HAP-1 (cell line): ENCODE measurements around the gene TNS3.
A peak's percentile ranks its signal among the peaks of the same experiment; 100 is the strongest.

Experiments used
- DNase-seq, 2 experiments: peaks; one replicate each; pipeline ENCODE4 v3.0.0-alpha.2; 2016 to 2020; ENCODE audit warnings: low spot score in 2 of 2
- H3K27me3 ChIP-seq: fragments of 250-450 bp; sonication (Bioruptor Pico); 2 replicates; pipeline ENCODE4 v1.5.1; 2020; ENCODE audit warnings: low read depth, mild to moderate bottlenecking, moderate library complexity
- H3K36me3 ChIP-seq: fragments of 250-450 bp; sonication (Bioruptor Pico); replicated peaks from 2 replicates; pipeline ENCODE4 v1.5.1; 2020; ENCODE audit warnings: mild to moderate bottlenecking
- H3K4me1 ChIP-seq: fragments of 250-450 bp; sonication (Bioruptor Pico); 2 replicates; pipeline ENCODE4 v1.5.1; 2020; ENCODE audit warnings: mild to moderate bottlenecking
- H3K4me3 ChIP-seq: fragments of 250-450 bp; sonication (Bioruptor Pico); 2 replicates; pipeline ENCODE4 v1.5.1; 2020; ENCODE audit warnings: mild to moderate bottlenecking, moderate library complexity
- H3K9me3 ChIP-seq: fragments of 250-450 bp; sonication (Bioruptor Pico); 2 replicates; pipeline ENCODE4 v1.5.1; 2020; ENCODE audit warnings: mild to moderate bottlenecking, moderate library complexity
- in situ Hi-C: fragments of 300-500 bp; cut with MboI; formaldehyde crosslinking; loops from 3 replicates; pipeline ENCODE4 v1.14.3; 2020; ENCODE audit warnings: low sequenced_read_pairs, inconsistent platforms, mixed read lengths

TNS3 gene

DNA sequence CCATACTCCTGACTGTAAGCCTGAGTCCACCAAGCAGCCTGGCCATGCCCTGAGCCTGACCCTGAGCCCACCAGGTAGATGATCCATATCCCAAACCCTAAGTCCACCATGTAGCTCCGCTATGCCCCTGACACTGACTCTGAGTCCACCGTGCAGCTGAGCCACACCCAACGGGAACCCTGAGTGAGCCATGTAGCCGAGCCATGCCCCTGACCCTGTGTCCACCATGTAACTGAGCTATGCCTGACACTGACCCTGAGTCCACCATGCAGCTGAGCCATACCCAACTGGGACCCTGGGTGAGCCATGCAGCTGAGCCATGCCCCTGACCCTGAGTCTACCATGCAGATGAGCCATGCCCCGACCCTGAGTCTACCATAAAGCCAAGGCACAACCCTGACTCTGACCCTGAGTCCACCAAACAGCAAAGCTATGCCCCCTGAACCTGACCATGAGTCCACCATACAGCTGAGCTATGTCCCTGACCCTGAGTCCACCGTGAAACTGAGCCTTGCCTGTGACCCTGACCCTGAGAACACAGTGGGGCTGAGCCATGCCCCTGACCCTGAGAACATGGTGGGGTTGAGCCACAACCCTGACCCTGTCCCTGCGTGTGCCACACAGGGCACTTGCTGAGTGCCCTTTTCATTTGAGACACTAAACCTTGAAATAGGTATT, 299.8 kb downstream of the TNS3 start:
- Histone ChIP-seq H3K27me3 (no peaks in the 10 kb centered on the region), H3K4me1 (no peaks in the 10 kb centered on the region), H3K4me3 (no peak overlapping the region), H3K36me3 (peaks cover 41% of the 10 kb centered on the region), H3K9me3 (no peaks in the 10 kb centered on the region)
- in situ Hi-C loops = no loop called here
- DNase-seq = no peak

DNA sequence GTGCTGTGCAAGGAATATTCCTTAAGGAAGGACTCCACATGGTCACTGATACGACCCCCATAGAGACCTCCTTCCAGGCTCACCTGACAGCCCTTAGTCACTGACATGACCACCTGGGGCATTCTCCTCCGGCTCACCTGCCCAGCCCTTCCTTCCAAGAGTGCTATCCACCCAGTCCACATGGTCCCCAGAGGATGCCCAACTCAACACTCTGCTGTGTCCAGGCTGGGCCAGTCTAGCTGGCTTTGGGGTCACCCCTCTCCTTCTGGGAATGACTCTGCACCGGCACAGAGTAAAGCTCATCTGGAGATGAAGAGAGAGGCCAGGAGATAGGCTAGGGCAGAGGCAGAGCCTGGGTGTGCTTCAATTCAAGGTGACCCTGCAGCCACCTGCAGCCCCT, 300.8 kb downstream of the TNS3 start:
- Histone ChIP-seq H3K4me1 (no peaks in the 10 kb centered on the region), H3K36me3 (peaks cover 39% of the 10 kb centered on the region), H3K9me3 (no peaks in the 10 kb centered on the region), H3K27me3 (no peaks in the 10 kb centered on the region), H3K4me3 (no peak overlapping the region)
- in situ Hi-C loops = no loop called here
- no peak for DNase-seq

DNA sequence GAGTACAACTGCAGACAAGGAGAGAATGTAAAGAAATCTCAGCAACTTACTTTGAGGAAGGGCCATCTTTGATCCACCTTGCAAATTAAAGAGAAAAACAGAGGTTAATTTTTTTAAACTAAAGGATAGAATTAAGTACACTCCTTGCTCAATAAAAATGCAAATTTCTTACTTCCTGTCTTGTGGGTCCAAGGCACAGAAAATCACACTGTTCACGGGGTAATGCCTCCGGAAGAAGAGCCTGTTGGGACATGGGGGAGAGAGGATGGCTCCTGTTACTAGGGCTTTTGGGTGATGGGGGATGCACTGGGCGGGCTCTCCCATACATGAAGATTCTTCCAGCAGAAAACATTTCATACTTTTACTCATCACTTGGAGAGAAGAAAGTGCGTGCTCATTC, 301.8 kb downstream of the TNS3 start:
- Histone ChIP-seq H3K4me1 (no peaks in the 10 kb centered on the region), H3K4me3 (no peak overlapping the region), H3K27me3 (no peaks in the 10 kb centered on the region), H3K36me3 (peaks cover 32% of the 10 kb centered on the region), H3K9me3 (no peaks in the 10 kb centered on the region)
- DNase-seq = no peak
- in situ Hi-C loops = no loop called here

DNA sequence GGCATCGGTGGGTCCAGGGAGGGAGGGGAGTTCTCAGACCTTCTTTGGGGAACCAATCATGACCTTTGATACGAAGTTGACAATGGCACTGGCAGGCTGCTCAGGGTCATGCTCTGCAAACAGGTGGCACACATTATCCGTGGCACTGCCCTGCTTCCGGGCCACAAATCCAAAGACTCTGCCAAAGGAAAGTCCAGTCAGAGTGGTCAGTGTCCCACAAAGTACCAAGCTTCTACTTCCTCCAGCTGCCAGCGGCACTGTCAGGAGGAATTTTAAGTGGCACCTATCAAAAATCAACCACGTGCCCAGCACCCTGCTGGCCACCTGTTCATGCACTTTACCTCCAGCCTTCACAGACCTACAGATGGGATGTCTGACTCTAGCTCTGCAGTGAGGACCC, 303.9 kb downstream of the TNS3 start:
- no peaks in the 10 kb centered on the region for H3K4me1 ChIP-seq
- H3K36me3 ChIP-seq = peaks cover 14% of the 10 kb centered on the region
- H3K9me3 ChIP-seq = no peaks in the 10 kb centered on the region
- no peak overlapping the region for H3K4me3 ChIP-seq
- H3K27me3 ChIP-seq = no peaks in the 10 kb centered on the region
- in situ Hi-C loops = no loop called here
- no peak for DNase-seq

DNA sequence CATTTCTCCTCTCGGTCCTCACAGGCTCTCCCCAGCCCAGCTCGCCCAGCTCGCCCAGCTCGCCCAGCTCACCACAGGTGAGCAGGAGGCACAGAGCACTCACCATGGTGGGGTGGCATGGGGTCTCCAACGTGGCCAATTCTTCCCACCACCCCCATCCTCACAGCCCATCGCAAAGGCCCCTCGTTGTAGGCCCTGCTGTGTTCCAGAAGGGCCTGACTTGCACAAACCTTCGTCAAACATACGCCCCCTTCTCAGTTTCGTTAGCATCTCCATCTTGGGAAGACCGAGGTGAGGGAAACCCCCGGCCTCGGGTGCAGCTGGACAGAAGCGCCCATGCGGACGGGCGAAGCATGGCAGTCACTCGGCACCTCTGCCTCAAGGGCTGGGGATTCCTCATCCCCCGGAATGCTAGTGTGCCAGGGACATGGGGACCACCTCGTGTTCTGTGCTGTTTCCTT, 304.6 kb downstream of the TNS3 start:
- Histone ChIP-seq H3K9me3 (no peaks in the 10 kb centered on the region), H3K27me3 (no peaks in the 10 kb centered on the region), H3K4me3 (no peak overlapping the region), H3K36me3 (peaks cover 10% of the 10 kb centered on the region), H3K4me1 (no peaks in the 10 kb centered on the region)
- in situ Hi-C loops = no loop called here
- no peak for DNase-seq

DNA sequence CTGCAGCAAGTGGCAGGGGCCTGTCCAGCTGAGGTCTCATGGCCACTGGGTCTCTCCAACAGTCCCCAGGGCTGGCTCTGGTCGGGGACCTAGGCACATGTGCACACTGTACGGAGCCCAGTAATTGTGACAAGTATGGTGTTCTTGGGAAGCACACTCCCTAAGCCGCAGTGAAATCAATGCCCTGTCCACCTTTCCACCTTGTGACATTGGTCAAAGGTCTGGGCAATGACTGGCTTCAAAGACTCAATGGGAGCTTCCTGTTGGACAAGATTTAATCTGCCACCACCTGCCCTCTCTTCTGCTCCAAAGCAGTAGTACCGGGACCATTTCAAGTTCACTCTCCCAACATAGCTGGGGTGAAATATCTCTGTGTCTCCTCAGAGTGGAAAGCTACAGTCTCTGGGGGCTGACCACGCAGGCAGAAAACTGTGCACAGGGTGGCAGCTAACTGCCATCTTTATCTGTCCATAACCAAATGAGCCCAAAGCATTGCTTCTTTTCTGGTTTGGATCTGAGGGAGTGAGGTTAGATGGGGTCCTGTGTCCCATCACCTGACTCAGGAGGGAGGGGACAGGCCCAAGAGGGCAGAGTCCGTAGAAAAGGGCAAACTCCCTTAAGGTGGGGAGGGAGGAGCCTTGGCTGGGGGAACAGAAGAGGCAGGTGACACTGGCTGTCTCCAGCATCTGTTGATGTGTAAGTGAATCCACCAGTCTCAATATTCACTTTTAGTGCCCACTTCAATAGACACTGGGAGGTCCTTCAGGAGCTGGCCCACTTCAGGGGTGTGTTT, 307.7 kb downstream of the TNS3 start:
- Histone ChIP-seq H3K36me3 (peaks cover 5% of the 10 kb centered on the region), H3K4me1 (no peaks in the 10 kb centered on the region), H3K4me3 (no peak overlapping the region), H3K9me3 (no peaks in the 10 kb centered on the region), H3K27me3 (no peaks in the 10 kb centered on the region)
- DNase-seq = no peak
- in situ Hi-C loops = loop anchor here (25.0 kb wide), 2 partner anchors 663 to 838 kb away; partner anchors contain the start of gene PKD1L1

DNA sequence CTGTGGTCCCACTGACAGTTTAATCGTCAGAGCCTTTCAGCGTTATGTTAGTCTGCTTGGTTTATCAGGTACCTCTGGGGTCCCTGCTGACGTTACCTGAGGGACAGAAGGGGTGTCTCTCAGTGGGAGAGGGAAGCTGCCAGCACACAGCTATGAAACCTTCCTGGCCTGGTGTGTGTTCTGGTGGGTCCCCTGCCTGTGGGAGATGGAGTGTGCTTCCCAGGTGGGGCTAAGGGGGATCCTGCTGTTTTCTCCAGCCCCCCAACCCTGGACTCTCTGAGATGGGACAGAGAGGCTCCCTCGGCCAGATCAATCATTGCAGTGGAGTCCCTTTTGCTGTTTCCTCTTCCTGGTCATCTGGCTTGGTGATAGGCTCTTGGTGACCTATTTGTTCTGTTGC, 308.8 kb downstream of the TNS3 start:
- Histone ChIP-seq H3K4me1 (no peaks in the 10 kb centered on the region), H3K4me3 (no peak overlapping the region), H3K9me3 (no peaks in the 10 kb centered on the region), H3K27me3 (no peaks in the 10 kb centered on the region), H3K36me3 (peaks cover 2% of the 10 kb centered on the region)
- in situ Hi-C loops = loop anchor here (25.0 kb wide), 2 partner anchors 664 to 839 kb away; partner anchors contain the start of gene PKD1L1
- no peak for DNase-seq

DNA sequence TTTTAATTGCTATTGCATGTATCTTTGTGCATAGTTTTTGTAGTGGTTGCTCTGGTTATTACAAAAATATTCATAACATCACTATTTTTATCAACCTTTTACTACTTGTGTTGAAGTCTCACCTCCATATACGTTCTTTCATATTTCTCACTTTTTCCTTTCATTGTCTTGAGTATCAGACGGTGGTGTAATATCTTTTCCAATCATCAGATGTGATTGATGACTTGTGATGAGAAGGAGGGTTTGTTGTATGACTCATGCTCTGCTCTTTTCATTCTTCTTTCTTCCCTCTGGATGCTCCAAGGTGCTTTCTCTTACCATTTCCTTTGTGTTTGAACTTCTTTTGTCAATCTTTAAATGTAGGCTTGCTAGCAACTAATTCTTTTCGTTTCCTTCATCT, 310.2 kb downstream of the TNS3 start:
- Histone ChIP-seq H3K9me3 (no peaks in the 10 kb centered on the region), H3K27me3 (no peaks in the 10 kb centered on the region), H3K4me3 (no peak overlapping the region), H3K4me1 (no peaks in the 10 kb centered on the region), H3K36me3 (no peaks in the 10 kb centered on the region; the same call in 1 of the 2 replicates)
- no peak for DNase-seq
- in situ Hi-C loops = loop anchor here (25.0 kb wide), 2 partner anchors 666 to 841 kb away; partner anchors contain the start of gene PKD1L1

DNA sequence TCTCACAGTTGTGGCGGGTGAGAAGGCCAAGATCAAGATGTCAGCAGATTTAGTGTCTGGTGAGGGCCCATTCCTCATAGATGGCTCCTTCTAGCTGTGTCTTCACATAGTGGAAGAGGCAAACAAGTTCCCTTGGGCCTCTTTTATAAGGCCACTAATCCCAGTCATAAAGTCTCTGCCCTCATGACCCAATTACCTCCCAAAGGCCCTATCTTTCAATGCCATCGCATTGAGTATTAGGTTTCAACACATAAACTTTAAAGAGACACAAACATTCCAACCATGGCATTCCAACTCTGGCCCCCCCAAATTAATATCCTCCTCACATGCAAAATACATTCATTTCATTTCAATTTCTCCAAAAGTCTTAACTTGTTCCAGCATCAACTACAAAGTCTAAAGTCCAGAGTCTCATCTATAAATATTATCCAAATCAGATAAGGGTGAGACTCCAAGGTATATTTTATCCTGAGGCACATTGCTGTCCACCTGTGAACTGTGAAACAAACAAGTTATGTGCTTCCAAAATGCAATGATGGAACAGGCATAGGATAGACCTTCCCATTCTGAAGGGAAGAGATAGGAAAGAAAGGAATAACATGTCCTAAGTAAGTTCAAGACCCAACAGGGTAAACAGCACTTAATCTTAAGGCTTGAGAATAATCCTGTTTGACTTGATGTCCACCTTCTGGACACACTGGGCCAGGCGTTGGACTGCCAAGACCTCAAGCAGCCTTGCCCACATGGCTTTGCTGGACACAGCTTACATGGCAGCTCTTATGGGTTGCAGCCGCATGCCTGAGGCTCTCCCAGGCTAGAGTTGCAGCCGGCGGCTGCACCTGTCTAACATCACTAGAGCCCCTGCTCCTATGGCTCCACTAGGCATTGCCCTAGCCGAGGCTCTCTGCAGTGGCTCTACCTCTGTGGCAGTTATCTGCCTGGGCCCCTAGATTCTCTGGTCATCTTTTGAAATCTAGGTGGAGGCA, 312.8 kb downstream of the TNS3 start:
- Histone ChIP-seq H3K9me3 (no peaks in the 10 kb centered on the region), H3K4me1 (peaks cover 2% of the 10 kb centered on the region; the same call in 1 of the 2 replicates), H3K27me3 (no peaks in the 10 kb centered on the region), H3K4me3 (no peak overlapping the region), H3K36me3 (no peaks in the 10 kb centered on the region)
- in situ Hi-C loops = loop anchor here (25.0 kb wide), 2 partner anchors 668 to 843 kb away; partner anchors contain the start of gene PKD1L1
- no peak for DNase-seq

DNA sequence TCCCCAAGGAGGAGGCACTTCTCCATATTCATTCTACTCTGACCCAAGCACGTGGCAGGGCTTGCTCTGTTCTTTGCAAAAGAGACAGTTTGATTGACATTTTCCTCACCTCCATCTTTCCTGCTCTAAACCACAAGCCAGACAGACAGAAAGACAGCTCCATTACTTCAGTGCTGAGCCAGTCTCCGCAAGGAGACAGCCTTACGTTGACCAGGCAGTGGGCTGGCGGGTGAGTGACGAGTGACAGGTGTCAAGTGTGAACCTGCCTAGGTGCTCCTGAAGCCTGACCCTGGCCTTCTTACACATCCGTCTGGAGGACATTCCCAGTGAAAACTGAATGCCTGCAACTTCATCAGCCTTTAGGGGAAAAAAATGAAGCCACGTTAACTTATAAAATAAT, 314.6 kb downstream of the TNS3 start:
- no peak for DNase-seq
- H3K9me3 ChIP-seq = no peaks in the 10 kb centered on the region
- H3K4me1 ChIP-seq = peaks cover 2% of the 10 kb centered on the region; the same call in 1 of the 2 replicates
- no peak overlapping the region for H3K4me3 ChIP-seq
- in situ Hi-C loops = loop anchor here (25.0 kb wide), 2 partner anchors 670 to 845 kb away; partner anchors contain the start of gene PKD1L1
- no peaks in the 10 kb centered on the region for H3K27me3 ChIP-seq
- no peaks in the 10 kb centered on the region for H3K36me3 ChIP-seq

DNA sequence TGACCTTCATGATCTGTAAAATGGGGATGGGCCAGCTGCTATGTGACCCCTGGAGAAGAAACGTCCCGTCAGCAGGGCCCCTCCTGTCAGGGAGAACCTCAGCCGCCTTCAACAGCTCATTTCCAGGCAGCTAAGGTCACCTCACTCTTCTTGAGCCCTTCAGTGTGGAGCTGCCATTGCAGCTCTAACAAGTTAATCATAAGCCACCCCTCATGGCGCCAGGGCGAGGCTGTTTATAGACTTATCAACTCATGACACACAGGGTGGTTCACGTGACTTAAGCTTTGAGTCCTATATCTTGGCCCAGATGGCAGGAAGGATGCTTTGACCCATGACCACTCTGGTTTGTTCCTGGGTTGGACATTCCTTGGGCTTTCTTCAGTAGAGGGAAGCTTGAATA, 315.1 kb downstream of the TNS3 start:
- no peak for DNase-seq
- H3K36me3 ChIP-seq = no peaks in the 10 kb centered on the region
- peaks cover 2% of the 10 kb centered on the region; the same call in 1 of the 2 replicates for H3K4me1 ChIP-seq
- no peaks in the 10 kb centered on the region for H3K27me3 ChIP-seq
- H3K9me3 ChIP-seq = no peaks in the 10 kb centered on the region
- in situ Hi-C loops = loop anchor here (25.0 kb wide), 2 partner anchors 671 to 846 kb away; partner anchors contain the start of gene PKD1L1
- H3K4me3 ChIP-seq = no peak overlapping the region

DNA sequence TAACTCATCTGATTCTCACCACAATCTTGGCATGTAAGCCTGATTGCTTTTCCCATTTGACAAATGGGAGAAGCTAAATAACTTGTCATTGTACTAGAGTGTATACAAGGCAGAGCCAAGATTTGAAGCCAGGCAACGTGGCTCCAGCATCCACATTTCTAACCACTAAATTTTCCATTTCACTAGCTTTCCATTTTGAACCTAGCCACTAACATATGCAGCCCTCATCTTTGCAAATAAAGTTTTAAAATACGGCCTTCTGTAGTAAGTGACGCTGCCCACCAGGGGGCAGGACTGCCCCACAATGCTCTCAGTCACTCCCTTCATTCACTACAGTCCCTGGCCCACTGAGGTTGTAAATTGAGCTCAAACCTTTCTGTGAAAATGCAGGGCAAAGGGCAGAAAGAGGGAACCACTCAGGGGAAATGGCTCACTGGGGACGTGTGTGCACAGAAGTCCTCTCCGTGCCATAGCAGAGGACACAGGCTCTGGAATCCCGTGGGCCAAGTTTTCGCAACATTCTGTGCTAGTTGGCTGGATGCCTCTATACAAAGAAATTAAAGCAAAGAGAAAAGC, 315.7 kb downstream of the TNS3 start:
- H3K27me3 ChIP-seq = no peaks in the 10 kb centered on the region
- peaks cover 2% of the 10 kb centered on the region; the same call in 1 of the 2 replicates for H3K4me1 ChIP-seq
- in situ Hi-C loops = loop anchor here (25.0 kb wide), 2 partner anchors 671 to 846 kb away; partner anchors contain the start of gene PKD1L1
- peak; percentile 66 to 77 for DNase-seq
- H3K9me3 ChIP-seq = no peaks in the 10 kb centered on the region
- H3K36me3 ChIP-seq = no peaks in the 10 kb centered on the region
- H3K4me3 ChIP-seq = no peak overlapping the region

DNA sequence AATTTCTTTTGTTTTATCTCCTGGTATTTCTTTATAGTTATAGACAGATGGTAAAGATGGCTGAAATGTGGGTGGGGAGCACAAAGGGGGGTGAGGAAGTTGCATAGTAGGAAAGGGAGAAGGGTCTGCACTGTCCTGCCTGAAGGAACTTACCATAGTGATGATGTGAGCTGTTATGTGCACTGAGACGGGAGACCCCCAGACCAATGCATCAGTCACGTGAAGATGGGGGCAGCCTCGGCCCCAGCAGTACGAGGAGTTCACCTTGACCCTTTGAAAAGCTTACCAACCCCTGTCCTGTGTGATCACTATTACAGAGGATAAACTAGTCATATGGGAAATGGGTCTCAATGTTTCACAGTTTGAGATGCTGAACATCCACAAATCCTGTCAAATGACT, 316.3 kb downstream of the TNS3 start:
- no peak for DNase-seq
- peaks cover 2% of the 10 kb centered on the region; the same call in 1 of the 2 replicates for H3K4me1 ChIP-seq
- no peaks in the 10 kb centered on the region for H3K36me3 ChIP-seq
- in situ Hi-C loops = loop anchor here (25.0 kb wide), 2 partner anchors 672 to 847 kb away; partner anchors contain the start of gene PKD1L1
- H3K9me3 ChIP-seq = no peaks in the 10 kb centered on the region
- H3K27me3 ChIP-seq = no peaks in the 10 kb centered on the region
- H3K4me3 ChIP-seq = no peak overlapping the region
